Hematopoietic multipotent progenitor cell treated with erythropoietin and hydrocortisone succinate and interleukin-3 and kit ligand, for 17 days (in vitro differentiated cells): Measurements from ENCODE around the gene NAGLU.

Source experiments
- DNase-seq: peaks from one replicate; pipeline ENCODE4 v3.0.0-alpha.2; 2015; ENCODE audit warnings: low spot score

Gene NAGLU

DNA sequence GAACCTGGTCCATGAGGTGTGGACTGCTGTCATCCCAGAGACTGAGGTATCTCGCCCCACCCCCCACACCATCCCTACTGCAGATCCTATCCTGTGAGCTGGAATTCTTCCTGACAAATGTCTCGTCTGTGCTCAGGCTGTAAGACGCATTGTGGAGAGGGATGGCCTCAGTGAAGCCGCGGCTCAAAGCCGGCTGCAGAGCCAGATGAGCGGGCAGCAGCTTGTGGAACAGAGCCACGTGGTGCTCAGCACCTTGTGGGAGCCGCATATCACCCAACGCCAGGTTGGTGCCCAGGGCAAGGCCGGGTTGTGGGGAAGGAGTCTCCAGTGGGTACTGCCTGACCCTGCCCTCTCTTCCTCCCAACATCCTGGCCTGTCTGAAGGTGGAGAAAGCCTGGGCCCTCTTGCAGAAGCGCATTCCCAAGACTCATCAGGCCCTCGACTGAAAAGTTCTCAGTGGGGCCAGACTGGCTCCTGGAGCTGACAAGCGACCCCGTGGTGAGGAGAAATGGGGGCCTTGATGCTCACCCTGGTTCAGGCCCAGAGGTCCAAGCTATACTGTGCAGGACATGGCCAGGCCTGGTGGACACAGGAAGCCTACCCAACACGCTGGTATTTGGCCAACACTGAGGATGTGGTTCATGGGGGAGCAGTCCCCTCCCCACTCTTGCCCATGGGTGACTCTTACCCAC lies 29.6 kb downstream of the NAGLU start:
- no peak for DNase-seq

DNA sequence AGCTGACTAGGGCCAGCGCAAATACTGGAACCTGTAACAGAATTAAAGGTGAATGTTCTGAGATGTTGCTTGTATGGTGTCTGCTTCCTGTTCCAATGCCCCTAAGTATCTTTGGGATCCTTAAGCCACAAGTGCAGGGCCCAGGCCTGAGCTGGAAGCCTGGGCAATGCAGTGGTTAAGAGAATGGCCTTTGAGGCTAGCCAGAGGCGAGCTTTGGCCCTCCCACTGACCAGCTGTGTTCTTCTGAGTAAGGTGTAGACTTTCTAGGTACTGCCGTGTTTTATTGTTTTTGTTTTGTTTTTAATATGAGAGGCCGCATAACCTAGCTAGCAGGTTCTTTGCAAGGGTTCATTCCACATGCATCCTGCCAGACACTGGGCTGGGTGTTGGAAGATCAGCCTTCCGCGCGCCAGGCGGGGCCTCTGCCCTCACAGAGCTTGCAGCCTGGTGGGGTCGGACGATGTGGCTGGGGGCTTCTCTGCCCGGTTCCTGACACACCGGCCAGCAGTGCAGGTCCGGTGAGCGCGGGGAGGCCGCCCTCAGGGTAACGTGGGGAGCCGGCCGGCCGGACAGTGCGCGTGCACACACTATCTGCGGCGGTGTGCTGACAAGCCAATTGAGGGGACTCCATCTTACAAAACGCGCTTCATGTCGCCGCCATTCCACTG lies 30.3 kb downstream of the NAGLU start:
- DNase-seq = no peak

- peak; percentile 98 for DNase-seq
Measured at GRCh38 chr17:42566883-42567573, 31.0 kb downstream of the NAGLU start, which contains the start of gene MLX. TSS of gene MLX (plus strand) at chr17:42567100. CDS start at chr17:42567125, 25 bp downstream.

GRCh38 chr17:42568341-42569111 lies 32.5 kb downstream of the NAGLU start:
- no peak for DNase-seq

- DNase-seq = no peak
Measured at GRCh38 chr17:42571435-42572225, 35.6 kb downstream of the NAGLU start.

DNA sequence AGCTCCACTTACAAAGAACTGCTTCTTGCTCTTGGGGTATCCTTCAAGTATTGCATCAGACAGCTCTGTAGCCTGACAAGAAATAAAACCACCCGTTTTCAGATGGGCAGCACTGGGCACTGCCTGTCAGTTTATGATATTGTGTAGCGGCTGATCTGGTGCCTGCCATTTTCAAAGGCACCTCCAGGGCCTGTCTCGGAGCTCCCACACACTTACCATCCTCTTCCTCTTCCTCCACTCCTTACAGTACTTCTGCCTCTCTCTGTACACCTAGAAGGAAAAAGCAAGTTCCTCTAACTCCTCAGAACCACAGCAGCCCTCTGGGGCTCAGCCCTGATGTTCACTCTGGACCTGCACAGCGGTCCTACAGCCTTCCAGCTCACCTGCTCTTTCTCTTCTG lies 37.1 kb downstream of the NAGLU start:
- no peak for DNase-seq

GRCh38 chr17:42574463-42574862 lies 38.4 kb downstream of the NAGLU start:
- no peak for DNase-seq

GRCh38 chr17:42577140-42577531 lies 41.1 kb downstream of the NAGLU start:
- DNase-seq = no peak

DNA sequence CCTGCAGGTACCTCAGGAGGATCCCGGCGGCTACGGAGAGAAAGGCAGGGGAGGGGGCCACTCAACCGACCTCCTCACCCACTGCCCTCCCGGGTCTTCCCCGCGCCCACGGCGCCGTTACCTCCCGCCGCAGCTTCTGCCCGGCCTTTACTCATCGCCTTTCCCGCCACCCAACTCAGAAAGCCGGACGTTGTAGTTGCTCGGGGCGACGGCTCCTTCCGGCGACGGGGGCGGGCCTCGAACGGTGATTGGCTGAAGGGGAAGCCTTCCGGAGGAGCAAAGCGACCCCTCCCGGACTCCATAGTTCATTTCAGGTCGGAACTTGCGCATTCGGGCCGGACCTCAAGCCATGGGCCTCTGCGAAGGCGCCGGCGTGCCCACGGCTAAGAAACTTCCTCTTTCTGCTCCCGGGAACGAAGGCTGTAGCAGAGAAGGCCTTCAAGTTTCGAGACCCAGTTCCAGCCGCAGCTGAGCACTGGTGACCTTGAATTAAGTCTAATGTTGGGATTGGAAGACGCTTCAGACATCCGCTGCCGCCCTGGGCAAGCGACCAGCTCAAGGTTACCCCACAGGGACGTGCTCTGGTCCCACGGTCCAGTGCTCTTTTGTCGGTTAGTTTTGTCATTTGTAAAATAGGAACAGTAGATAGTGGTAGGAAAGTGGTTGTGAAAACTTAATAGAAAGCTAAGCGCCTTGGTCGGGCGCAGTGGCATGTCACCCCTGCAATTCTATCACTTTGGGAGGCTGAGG lies 41.7 kb downstream of the NAGLU start, which contains the start of gene PSMC3IP:
Gene PSMC3IP (minus strand): TSS at position 198 of the 750 bp plus-strand sequence. CDS start 43 bp downstream, at position 155.
- peak; percentile 91 for DNase-seq

- peak; percentile 67 for DNase-seq
Measured at GRCh38 chr17:42578282-42578869, 42.3 kb downstream of the NAGLU start.

- no peak for DNase-seq
Measured at GRCh38 chr17:42579794-42580551, 43.9 kb downstream of the NAGLU start.

GRCh38 chr17:42581744-42582270 lies 45.8 kb downstream of the NAGLU start:
- DNase-seq = no peak

DNA sequence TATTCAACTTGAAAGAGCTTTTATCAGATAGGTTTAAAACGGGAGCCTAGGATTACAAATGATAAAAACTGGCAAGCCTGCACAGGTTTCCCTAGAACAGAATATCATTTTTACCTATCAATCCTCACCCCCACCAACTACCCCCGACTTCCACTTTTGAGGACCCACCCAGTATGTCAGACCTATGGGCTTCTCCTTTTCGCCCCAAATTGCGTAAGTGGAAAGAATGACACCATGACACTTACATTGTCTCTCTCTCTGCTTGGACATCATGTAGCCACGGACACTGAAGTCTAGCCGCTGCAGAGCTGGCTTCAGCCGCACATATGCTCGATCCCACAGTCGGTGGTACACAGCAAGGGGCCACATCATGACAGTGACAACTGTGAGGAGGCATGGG lies 48.8 kb downstream of the NAGLU start:
- no peak for DNase-seq

DNA sequence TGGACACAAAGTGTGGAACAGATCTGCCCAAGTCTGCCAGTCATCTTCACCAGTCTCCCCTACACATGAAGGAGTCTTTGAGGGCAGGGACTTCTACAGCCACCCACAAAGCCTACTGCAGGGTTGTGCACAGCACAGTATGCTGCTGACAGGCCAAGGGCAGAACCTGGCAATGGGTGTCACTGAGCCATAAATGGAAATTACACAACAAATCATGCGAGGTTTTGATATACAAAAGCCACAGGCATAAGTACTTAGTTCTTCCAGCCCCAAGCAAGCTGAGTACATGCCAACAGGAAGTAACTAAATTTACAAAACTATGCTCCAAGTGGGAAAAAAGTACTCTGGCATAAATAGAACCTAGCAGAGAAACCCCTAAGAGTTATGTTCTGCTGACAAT lies 49.3 kb downstream of the NAGLU start:
- no peak for DNase-seq

- no peak for DNase-seq
Measured at GRCh38 chr17:42586514-42587230, 50.6 kb downstream of the NAGLU start.

DNA sequence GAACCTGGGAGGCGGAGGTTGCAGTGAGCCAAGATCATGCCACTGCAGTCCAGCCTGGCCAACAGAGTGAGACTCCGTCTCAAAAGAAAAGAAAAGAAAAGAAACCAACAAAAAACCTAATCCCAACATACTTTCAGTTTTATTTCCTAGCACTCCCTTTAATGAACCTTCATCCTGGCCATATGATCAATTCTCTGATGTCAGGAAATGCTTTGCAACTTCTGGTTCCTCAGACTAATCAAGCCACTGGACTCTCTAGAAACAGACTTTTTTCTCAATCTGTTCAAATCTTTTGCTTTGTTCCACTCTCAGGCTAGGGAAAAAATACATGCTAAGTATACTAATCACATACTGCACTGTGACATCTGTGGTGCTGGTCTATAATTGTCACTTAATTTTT lies 54.8 kb downstream of the NAGLU start:
- no peak for DNase-seq

DNA sequence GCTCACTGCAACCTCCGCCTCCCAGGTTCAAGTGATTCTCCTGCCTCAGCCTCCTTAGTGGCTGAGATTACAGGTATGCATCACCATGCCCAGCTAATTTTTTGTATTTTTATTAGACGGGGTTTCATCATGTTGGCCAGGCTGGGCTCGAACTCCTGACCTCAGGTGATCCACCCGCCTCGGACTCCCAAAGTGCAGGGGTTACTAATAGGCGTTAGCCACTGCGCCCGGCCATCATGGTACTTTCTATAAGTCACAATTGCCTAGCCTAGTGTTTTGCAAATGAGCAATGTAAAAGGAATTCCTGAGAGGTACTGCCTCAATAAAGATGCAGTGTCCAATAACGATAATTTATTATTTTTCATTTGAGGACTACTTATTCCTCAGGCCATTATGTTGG lies 55.4 kb downstream of the NAGLU start:
- DNase-seq = no peak
